CD4-positive, CD25-positive, alpha-beta regulatory T cell (primary cell): ENCODE results near the gene LRRFIP1. TPM values are rescaled to one million over a fixed set of nuclear protein-coding genes. Genes with fewer than 3 reads are reported as not detected.

ENCODE experiments used
- ATAC-seq, 2 donors: fragments of 150-1000 bp; cut with Tn5 transposase; one replicate each; pipeline ENCODE4 v1.10.0; 2021; ENCODE audit warnings: low read depth in 2 of 2, moderate number of reproducible peaks in 2 of 2, moderate library complexity in 1 of 2
- DNase-seq, 3 donors: peaks; one replicate each; pipeline versions ENCODE4 v3.0.0 to v3.0.0-alpha.2; 2012 to 2022; ENCODE audit warnings: mixed read lengths in 1 of 3
- H3K27ac ChIP-seq: one replicate; pipeline ENCODE4 v1.7.0; 2013; ENCODE audit warnings: mild to moderate bottlenecking, low read length; ENCODE audit not compliant: insufficient read depth, poor library complexity, severe bottlenecking
- H3K27me3 ChIP-seq: one replicate; pipeline ENCODE4 v1.7.0; 2013; ENCODE audit warnings: low read length; ENCODE audit not compliant: control insufficient read depth, insufficient read depth
- H3K36me3 ChIP-seq: one replicate; pipeline ENCODE4 v1.7.0; 2013; ENCODE audit warnings: mild to moderate bottlenecking, low read length, moderate library complexity; ENCODE audit not compliant: control insufficient read depth, insufficient read depth
- H3K4me1 ChIP-seq: 2 replicates; pipeline ENCODE4 v1.7.0; 2013; ENCODE audit warnings: mild to moderate bottlenecking, low read length; ENCODE audit not compliant: insufficient read depth, control insufficient read depth, poor library complexity, severe bottlenecking
- H3K4me3 ChIP-seq: one replicate; pipeline ENCODE4 v1.7.0; 2013; ENCODE audit warnings: low read depth, mild to moderate bottlenecking, low read length, moderate library complexity
- H3K9me3 ChIP-seq, 2 experiments: 1 replicate in 1 of 2; 2 replicates in 1 of 2; pipeline ENCODE4 v1.7.0; 2013; ENCODE audit warnings: low read length in 2 of 2, mild to moderate bottlenecking in 1 of 2, moderate library complexity in 1 of 2; ENCODE audit not compliant: control insufficient read depth in 2 of 2
- H3K27ac Mint-ChIP-seq, 3 donors: one replicate each; pipeline ENCODE4 v1.8.0; 2020 to 2022; ENCODE audit warnings: mild to moderate bottlenecking in 3 of 3, mixed read lengths in 3 of 3, moderate library complexity in 2 of 3
- H3K27me3 Mint-ChIP-seq: one replicate; pipeline ENCODE4 v1.8.0; 2022; ENCODE audit warnings: mild to moderate bottlenecking, mixed read lengths
- H3K36me3 Mint-ChIP-seq: one replicate; pipeline ENCODE4 v1.8.0; 2020; ENCODE audit warnings: mixed read lengths
- H3K4me1 Mint-ChIP-seq, 4 donors: one replicate each; pipeline ENCODE4 v1.8.0; 2020 to 2022; ENCODE audit warnings: mixed read lengths in 4 of 4, mild to moderate bottlenecking in 1 of 4
- H3K4me3 Mint-ChIP-seq, 4 donors: one replicate each; pipeline ENCODE4 v1.8.0; 2020 to 2022; ENCODE audit warnings: mild to moderate bottlenecking in 4 of 4, mixed read lengths in 4 of 4, moderate library complexity in 3 of 4
- H3K9me3 Mint-ChIP-seq, 7 donors: one replicate each; pipeline ENCODE4 v1.8.0; 2020 to 2022; ENCODE audit warnings: mixed read lengths in 7 of 7, mild to moderate bottlenecking in 3 of 7, moderate library complexity in 2 of 7
- polyA plus RNA-seq, 4 donors: library from polyadenylated mRNA; unstranded; fragments of 300-500 nt; fragmentation: Illumina TruSeq; gene quantifications; one replicate each; pipeline ENCODE4 v1.2.3, GENCODE V29; 2021
- total RNA-seq: library from RNA; stranded (reverse); gene quantifications from one replicate; pipeline ENCODE4 v1.2.3, GENCODE V29; 2022

LRRFIP1 gene
- total and polyA plus RNA-seq, 5 donors from 2014 or later = 69.4 to 183 (median 80.3) TPM

DNA sequence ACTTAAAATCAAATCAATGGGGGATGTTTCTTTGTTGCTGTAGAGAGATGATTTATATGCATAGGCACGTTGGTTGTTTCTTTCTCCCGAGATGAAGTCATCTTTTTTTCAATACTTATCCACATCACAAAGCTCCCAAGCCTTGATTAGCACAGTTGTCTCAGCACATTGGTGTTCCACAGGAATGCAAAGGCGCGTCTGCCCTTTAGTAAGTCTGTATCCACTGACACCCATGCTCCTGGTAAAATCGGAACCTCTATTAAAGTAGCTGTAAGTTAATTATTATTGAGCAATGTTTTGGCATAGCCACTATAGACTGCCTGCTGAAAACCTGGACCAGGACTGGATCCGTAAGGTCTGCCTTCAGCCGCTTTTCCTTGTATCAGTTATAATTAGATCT is 93.6 kb downstream of the LRRFIP1 start:
- H3K9me3 Mint-ChIP-seq = no peaks in the 10 kb centered on the region
- no peaks in the 10 kb centered on the region for H3K27me3 ChIP-seq
- H3K36me3 Mint-ChIP-seq = peaks cover 9% of the 10 kb centered on the region
- no peaks in the 10 kb centered on the region for H3K27me3 Mint-ChIP-seq
- H3K27ac ChIP-seq = no peak overlapping the region
- no peak overlapping the region for H3K4me3 Mint-ChIP-seq
- H3K4me3 ChIP-seq = no peak overlapping the region
- ATAC-seq (no peak), DNase-seq (no peak)
- peaks cover 40% of the 10 kb centered on the region for H3K36me3 ChIP-seq
- peaks cover 22 to 69% (median 54%) of the 10 kb centered on the region in 4 donors for H3K4me1 Mint-ChIP-seq
- H3K9me3 ChIP-seq = no peaks in the 10 kb centered on the region
- peaks cover 11% of the 10 kb centered on the region for H3K4me1 ChIP-seq
- peak overlapping the region in 1 of 3 donors; percentile 33 for H3K27ac Mint-ChIP-seq

DNA sequence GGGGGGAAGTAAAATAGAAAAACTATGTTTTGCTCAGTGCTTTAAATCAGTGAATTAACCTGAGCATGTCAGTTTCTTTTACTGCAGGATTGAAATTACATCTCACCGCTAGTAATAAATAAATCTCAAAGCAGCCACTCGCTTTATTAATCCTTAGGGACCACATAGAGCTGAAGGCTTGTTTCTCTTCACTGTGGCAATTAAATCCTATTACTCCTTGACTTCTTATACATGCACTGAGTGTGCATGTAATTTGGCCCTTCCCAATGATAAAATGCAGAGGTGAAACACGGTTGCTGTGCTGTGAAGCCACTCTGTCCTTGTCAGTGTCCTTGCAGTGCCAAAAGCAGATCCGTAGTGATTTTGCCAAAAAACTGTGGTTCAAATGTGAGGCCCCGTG is 94.1 kb downstream of the LRRFIP1 start:
- H3K27me3 ChIP-seq = no peaks in the 10 kb centered on the region
- ATAC-seq = no peak
- H3K36me3 Mint-ChIP-seq = peaks cover 9% of the 10 kb centered on the region
- peaks cover 11% of the 10 kb centered on the region for H3K4me1 ChIP-seq
- H3K4me3 Mint-ChIP-seq = no peak overlapping the region
- no peak overlapping the region for H3K27ac ChIP-seq
- no peaks in the 10 kb centered on the region for H3K9me3 ChIP-seq
- peak overlapping the region; percentile 50 to 83 (median 59) for H3K27ac Mint-ChIP-seq
- peaks cover 40% of the 10 kb centered on the region for H3K36me3 ChIP-seq
- DNase-seq = no peak
- no peak overlapping the region for H3K4me3 ChIP-seq
- H3K27me3 Mint-ChIP-seq = no peaks in the 10 kb centered on the region
- no peaks in the 10 kb centered on the region for H3K9me3 Mint-ChIP-seq
- H3K4me1 Mint-ChIP-seq = peaks cover 27 to 69% (median 53%) of the 10 kb centered on the region in 4 donors

DNA sequence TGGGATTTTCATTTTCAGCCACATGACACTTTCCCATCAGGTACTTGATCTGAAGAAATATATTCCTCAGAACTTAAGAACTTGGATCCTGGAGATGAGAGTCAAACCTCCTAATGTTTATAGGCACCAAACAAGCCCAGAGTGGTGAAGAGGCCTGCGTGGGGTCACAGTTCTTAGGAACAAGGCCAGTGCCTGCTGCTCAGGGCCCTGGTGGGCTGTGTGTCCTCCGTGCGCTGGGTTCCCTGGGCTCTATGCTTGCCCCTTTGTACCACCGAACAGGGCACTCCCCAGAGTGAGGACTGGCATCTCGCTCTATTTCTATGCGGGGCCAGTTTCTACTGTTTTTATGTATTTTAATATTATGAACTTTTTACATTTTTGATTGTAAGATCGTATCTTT is 95.2 kb downstream of the LRRFIP1 start:
- no peaks in the 10 kb centered on the region for H3K9me3 Mint-ChIP-seq
- peaks cover 9% of the 10 kb centered on the region for H3K36me3 Mint-ChIP-seq
- Histone ChIP-seq H3K4me1 (peaks cover 11% of the 10 kb centered on the region), H3K36me3 (peaks cover 37% of the 10 kb centered on the region), H3K4me3 (no peak overlapping the region), H3K27me3 (no peaks in the 10 kb centered on the region), H3K9me3 (no peaks in the 10 kb centered on the region), H3K27ac (peak overlapping the region; percentile 29)
- DNase-seq (no peak), ATAC-seq (no peak)
- H3K27ac Mint-ChIP-seq = peak overlapping the region in 2 of 3 donors; percentile 23 to 50
- no peak overlapping the region for H3K4me3 Mint-ChIP-seq
- no peaks in the 10 kb centered on the region for H3K27me3 Mint-ChIP-seq
- peaks cover 33 to 74% (median 58%) of the 10 kb centered on the region in 4 donors for H3K4me1 Mint-ChIP-seq

DNA sequence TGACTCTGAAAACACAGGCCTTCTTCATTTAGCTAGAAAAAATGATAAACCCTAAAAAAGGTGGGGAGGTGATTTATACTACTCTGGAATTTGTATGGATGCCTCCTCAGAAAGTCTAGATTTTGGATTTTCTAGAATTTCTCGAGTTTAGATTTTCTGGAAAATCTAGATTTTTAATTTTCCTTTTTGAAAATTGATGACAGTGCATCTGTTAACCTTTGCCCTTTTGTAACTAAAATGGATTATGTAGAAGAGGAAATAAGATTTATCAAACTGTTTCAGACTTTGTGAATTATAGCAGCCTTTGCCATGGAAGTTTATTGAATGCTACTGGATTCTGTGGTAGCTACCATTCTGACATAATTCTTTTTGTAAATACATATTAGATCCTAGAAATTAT is 95.6 kb downstream of the LRRFIP1 start:
- Histone ChIP-seq H3K27ac (peak overlapping the region; percentile 29), H3K9me3 (no peaks in the 10 kb centered on the region), H3K4me3 (no peak overlapping the region), H3K4me1 (peaks cover 11% of the 10 kb centered on the region), H3K36me3 (peaks cover 36% of the 10 kb centered on the region), H3K27me3 (no peaks in the 10 kb centered on the region)
- ATAC-seq (no peak), DNase-seq (no peak)
- Mint-ChIP-seq H3K4me3 (no peak overlapping the region), H3K4me1 (peaks cover 37 to 74% (median 61%) of the 10 kb centered on the region in 4 donors), H3K27ac (peak overlapping the region in 2 of 3 donors; percentile 3 to 50), H3K27me3 (no peaks in the 10 kb centered on the region), H3K9me3 (no peaks in the 10 kb centered on the region), H3K36me3 (peaks cover 9% of the 10 kb centered on the region)

- ATAC-seq (no peak), DNase-seq (peak in 1 of 3 donors; percentile 32)
- Mint-ChIP-seq H3K36me3 (peaks cover 5% of the 10 kb centered on the region), H3K4me3 (no peak overlapping the region), H3K27me3 (no peaks in the 10 kb centered on the region), H3K9me3 (no peaks in the 10 kb centered on the region), H3K27ac (peak overlapping the region; percentile 23 to 62 (median 50)), H3K4me1 (peaks cover 34 to 72% (median 59%) of the 10 kb centered on the region in 4 donors)
- Histone ChIP-seq H3K9me3 (no peaks in the 10 kb centered on the region), H3K27ac (no peak overlapping the region), H3K4me3 (no peak overlapping the region), H3K27me3 (no peaks in the 10 kb centered on the region), H3K4me1 (peaks cover 11% of the 10 kb centered on the region), H3K36me3 (peaks cover 31% of the 10 kb centered on the region)
Observed at GRCh38 chr2:237723602-237724001, 96.2 kb downstream of the LRRFIP1 start.

DNA sequence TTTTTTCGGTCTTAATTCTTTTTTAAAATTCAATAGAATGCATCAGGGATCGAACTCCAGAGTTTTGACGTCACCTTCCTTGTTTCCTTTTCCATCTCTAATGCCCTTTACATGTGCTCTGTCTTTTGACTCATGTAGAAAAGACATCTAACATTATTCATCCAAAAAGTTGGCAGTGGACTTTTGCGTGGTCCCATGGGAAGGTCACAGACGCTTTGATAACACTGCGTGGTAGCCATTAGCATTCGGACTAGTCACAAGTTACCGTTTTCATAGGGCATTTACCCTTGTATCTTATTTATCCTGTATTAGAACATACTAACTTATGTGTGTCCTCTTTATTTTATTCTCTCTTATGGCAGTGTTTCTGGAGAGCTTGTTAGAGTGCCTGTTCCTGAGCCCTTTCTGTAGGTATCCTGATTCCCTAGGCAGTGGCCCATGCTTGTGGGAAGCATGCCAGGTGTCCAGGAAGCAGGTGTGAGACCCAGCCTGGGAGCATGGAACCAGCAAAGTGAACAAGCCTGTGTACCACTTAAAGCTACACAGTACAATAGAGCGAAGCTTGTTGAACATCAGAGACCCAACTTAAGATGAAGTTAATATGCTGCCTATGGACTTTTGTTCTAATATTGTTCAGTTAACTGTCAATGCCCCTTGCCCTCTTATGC is 97.6 kb downstream of the LRRFIP1 start:
- H3K27ac Mint-ChIP-seq = peak overlapping the region; percentile 67 to 85 (median 73)
- peaks cover 5% of the 10 kb centered on the region for H3K36me3 Mint-ChIP-seq
- H3K27ac ChIP-seq = no peak overlapping the region

DNA sequence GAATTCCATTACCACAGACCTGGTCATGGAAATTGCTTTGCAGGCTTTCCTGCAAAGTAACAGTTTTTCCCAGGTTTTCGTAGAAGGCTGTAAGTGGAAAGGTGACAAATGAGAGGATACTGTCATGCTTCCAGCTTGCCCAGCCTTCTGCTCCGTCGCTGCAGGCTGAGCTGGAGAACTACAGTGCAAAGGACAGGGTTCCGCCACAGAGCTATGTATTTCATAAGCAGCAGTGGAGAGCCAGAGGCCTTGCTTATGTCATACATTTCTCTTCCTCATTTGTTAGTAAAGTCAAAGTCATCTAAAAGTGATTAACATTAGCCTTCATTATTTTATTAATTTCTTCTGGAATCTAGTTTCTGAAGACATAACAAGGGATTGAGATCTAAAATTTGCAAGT is 98.3 kb downstream of the LRRFIP1 start:
- peaks cover 27 to 78% (median 56%) of the 10 kb centered on the region in 4 donors for H3K4me1 Mint-ChIP-seq
- Histone ChIP-seq H3K4me1 (peaks cover 18% of the 10 kb centered on the region), H3K27ac (no peak overlapping the region), H3K9me3 (no peaks in the 10 kb centered on the region), H3K36me3 (peaks cover 25% of the 10 kb centered on the region), H3K4me3 (no peak overlapping the region), H3K27me3 (no peaks in the 10 kb centered on the region)
- no peak overlapping the region for H3K27ac Mint-ChIP-seq
- H3K36me3 Mint-ChIP-seq = peaks cover 8% of the 10 kb centered on the region
- H3K4me3 Mint-ChIP-seq = peak overlapping the region in 1 of 4 donors; percentile 60
- no peaks in the 10 kb centered on the region for H3K9me3 Mint-ChIP-seq
- ATAC-seq (no peak), DNase-seq (no peak)
- H3K27me3 Mint-ChIP-seq = no peaks in the 10 kb centered on the region

More for the DNA sequence above, 97.6 kb downstream of the LRRFIP1 start:
- DNase-seq = no peak
- Mint-ChIP-seq H3K4me1 (peaks cover 27 to 77% (median 55%) of the 10 kb centered on the region in 4 donors), H3K9me3 (no peaks in the 10 kb centered on the region), H3K27me3 (no peaks in the 10 kb centered on the region), H3K4me3 (peak overlapping the region in 1 of 4 donors; percentile 60)
- no peak overlapping the region for H3K4me3 ChIP-seq
- ATAC-seq = no peak
- peaks cover 31% of the 10 kb centered on the region for H3K36me3 ChIP-seq
- no peaks in the 10 kb centered on the region for H3K27me3 ChIP-seq
- H3K4me1 ChIP-seq = peaks cover 11% of the 10 kb centered on the region
- no peaks in the 10 kb centered on the region for H3K9me3 ChIP-seq

DNA sequence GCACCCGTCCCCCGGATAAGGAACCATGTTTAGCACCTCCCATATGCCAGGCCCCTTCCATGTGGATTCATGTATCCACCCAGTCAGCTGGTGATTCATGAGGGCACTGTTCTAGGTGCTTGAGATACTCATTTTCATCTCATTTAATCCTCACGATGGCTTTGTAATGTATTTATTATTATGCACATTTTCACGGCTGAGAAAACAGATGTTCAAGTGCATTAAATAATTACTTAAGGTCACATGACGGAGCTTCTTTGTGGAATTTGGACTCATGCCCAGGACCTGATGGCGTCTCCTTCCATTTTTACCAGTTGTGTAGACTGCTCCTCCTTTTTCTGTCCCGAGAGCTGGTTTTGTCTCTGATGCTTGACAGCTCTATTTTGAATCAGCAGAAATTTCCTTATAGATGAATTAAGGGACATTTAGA is 99.0 kb downstream of the LRRFIP1 start:
- Mint-ChIP-seq H3K9me3 (no peaks in the 10 kb centered on the region), H3K27ac (peak overlapping the region in 1 of 3 donors; percentile 36), H3K4me3 (no peak overlapping the region), H3K4me1 (peaks cover 31 to 79% (median 61%) of the 10 kb centered on the region in 4 donors), H3K36me3 (peaks cover 8% of the 10 kb centered on the region), H3K27me3 (no peaks in the 10 kb centered on the region)
- Histone ChIP-seq H3K27me3 (no peaks in the 10 kb centered on the region), H3K9me3 (no peaks in the 10 kb centered on the region), H3K36me3 (peaks cover 18% of the 10 kb centered on the region), H3K27ac (no peak overlapping the region), H3K4me1 (peaks cover 25% of the 10 kb centered on the region), H3K4me3 (no peak overlapping the region)
- DNase-seq = no peak
- no peak for ATAC-seq
